DND-41 (cell line): ENCODE measurements around the gene FAM163B.
"Not testable (repeated sequence)": the region's sequence is repeated elsewhere in the genome, so short reads cannot be mapped to it uniquely, and the experiment has no call there.

ENCODE experiments used
- ATAC-seq: fragments of 200-7000 bp; cut with Tn5 transposase; 3 replicates; pipeline ENCODE4 v1.9.1; 2021; ENCODE audit warnings: low read depth; ENCODE audit not compliant: insufficient read depth
- DNase-seq: peaks from one replicate; pipeline ENCODE4 v3.0.0-alpha.2; 2020
- H2AFZ ChIP-seq: 2 replicates; pipeline ENCODE4 v1.6.0; 2012; ENCODE audit warnings: low read depth, low read length
- H3K27ac ChIP-seq: 2 replicates; pipeline ENCODE4 v1.5.1; 2012; ENCODE audit warnings: low read length, inconsistent platforms
- H3K27me3 ChIP-seq: fragments of 200-600 bp; sonication (generic); 2 replicates; pipeline ENCODE4 v1.6.0; 2012; ENCODE audit warnings: low read length, mild to moderate bottlenecking, inconsistent platforms; ENCODE audit not compliant: insufficient read depth, poor library complexity
- H3K36me3 ChIP-seq: 2 replicates; pipeline ENCODE4 v1.5.1; 2012; ENCODE audit warnings: low read length, inconsistent platforms; ENCODE audit not compliant: insufficient read depth
- H3K4me1 ChIP-seq: 2 replicates; pipeline ENCODE4 v1.5.1; 2012; ENCODE audit warnings: mild to moderate bottlenecking, low read length; ENCODE audit not compliant: insufficient read depth
- H3K4me2 ChIP-seq: 2 replicates; pipeline ENCODE4 v1.6.0; 2012; ENCODE audit warnings: mild to moderate bottlenecking, moderate library complexity, low read length, inconsistent platforms; ENCODE audit not compliant: insufficient read depth
- H3K4me3 ChIP-seq, 2 experiments: fragments of 200-600 bp in 1 of 2; shearing (Covaris generic) in 1 of 2; 2 replicates each; pipeline ENCODE4 v1.5.1; 2012 to 2016; ENCODE audit warnings: inconsistent platforms in 2 of 2, low read length in 2 of 2, mild to moderate bottlenecking in 2 of 2, low read depth in 1 of 2, moderate library complexity in 1 of 2
- H3K79me2 ChIP-seq: 2 replicates; pipeline ENCODE4 v1.6.0; 2012; ENCODE audit warnings: low read length, inconsistent platforms; ENCODE audit not compliant: insufficient read depth
- H3K9ac ChIP-seq: 2 replicates; pipeline ENCODE4 v1.6.0; 2012; ENCODE audit warnings: low read depth, mild to moderate bottlenecking, inconsistent platforms, low read length, moderate library complexity
- H3K9me3 ChIP-seq: 2 replicates; pipeline ENCODE4 v1.5.1; 2012; ENCODE audit warnings: low read length, moderate library complexity, mild to moderate bottlenecking, inconsistent platforms; ENCODE audit not compliant: insufficient read depth, severe bottlenecking
- H4K20me1 ChIP-seq: 2 replicates; pipeline ENCODE4 v1.6.0; 2012; ENCODE audit warnings: low read length; ENCODE audit not compliant: insufficient read depth
- CTCF ChIP-seq: IDR thresholded peaks from 2 replicates; pipeline ENCODE4 v1.5.1; 2012; ENCODE audit warnings: borderline replicate concordance, low read length, moderate library complexity, mild to moderate bottlenecking; ENCODE audit not compliant: poor library complexity, severe bottlenecking; ENCODE audit errors: extremely low read depth
- EZH2 ChIP-seq: IDR thresholded peaks from 3 replicates; pipeline ENCODE4 v1.6.1; 2012; ENCODE audit warnings: borderline replicate concordance, low read depth, mild to moderate bottlenecking, moderate library complexity, low read length, inconsistent platforms; ENCODE audit not compliant: severe bottlenecking

FAM163B gene

GRCh38 chr9:133629221-133630110 lies 20.3 kb upstream of the FAM163B start:
- no peaks in the 10 kb centered on the region; the same call in 1 of the 2 replicates for H4K20me1 ChIP-seq
- no peak overlapping the region for H3K9ac ChIP-seq
- no peak overlapping the region for H3K4me2 ChIP-seq
- ATAC-seq (no peak), DNase-seq (no peak)
- H3K79me2 ChIP-seq, result no peaks in the 10 kb centered on the region
- no peaks in the 10 kb centered on the region for H3K36me3 ChIP-seq
- TF ChIP-seq EZH2 (no peak), CTCF (no peak)
- no peaks in the 10 kb centered on the region for H3K27me3 ChIP-seq
- H2AFZ ChIP-seq, result no peak overlapping the region
- H3K27ac ChIP-seq, result no peak overlapping the region
- H3K4me1 ChIP-seq, result peaks cover 2% of the 10 kb centered on the region
- no peak overlapping the region for H3K4me3 ChIP-seq
- peaks cover 3% of the 10 kb centered on the region for H3K9me3 ChIP-seq

- H4K20me1 ChIP-seq, result no peaks in the 10 kb centered on the region; the same call in 1 of the 2 replicates
- ATAC-seq, result no peak
- no peaks in the 10 kb centered on the region; the same call in 1 of the 2 replicates for H3K4me1 ChIP-seq
- H3K4me3 ChIP-seq, result no peak overlapping the region
- H3K4me2 ChIP-seq, result no peak overlapping the region
- H3K9ac ChIP-seq, result no peak overlapping the region
- H3K27ac ChIP-seq, result no peak overlapping the region
- TF ChIP-seq CTCF, result no peak
- TF ChIP-seq EZH2, result no peak
- H3K9me3 ChIP-seq, result peaks cover 3% of the 10 kb centered on the region
- no peak for DNase-seq
- H3K36me3 ChIP-seq, result no peaks in the 10 kb centered on the region
- H3K27me3 ChIP-seq, result no peaks in the 10 kb centered on the region
- no peaks in the 10 kb centered on the region for H3K79me2 ChIP-seq
- no peak overlapping the region for H2AFZ ChIP-seq
Observed at GRCh38 chr9:133628766-133629165, 19.6 kb upstream of the FAM163B start.

- no peak overlapping the region for H3K4me3 ChIP-seq
- peaks cover 3% of the 10 kb centered on the region for H3K9me3 ChIP-seq
- no peak for DNase-seq
- ATAC-seq, result no peak
- H3K4me1 ChIP-seq, result no peaks in the 10 kb centered on the region
- no peaks in the 10 kb centered on the region for H3K36me3 ChIP-seq
- no peak overlapping the region for H2AFZ ChIP-seq
- H3K9ac ChIP-seq, result no peak overlapping the region
- no peak overlapping the region for H3K27ac ChIP-seq
- TF ChIP-seq CTCF, result no peak
- no peak for TF ChIP-seq EZH2
- H4K20me1 ChIP-seq, result no peaks in the 10 kb centered on the region
- H3K79me2 ChIP-seq, result no peaks in the 10 kb centered on the region
- H3K4me2 ChIP-seq, result no peak overlapping the region
- no peaks in the 10 kb centered on the region for H3K27me3 ChIP-seq
Observed at GRCh38 chr9:133627341-133627740, 18.2 kb upstream of the FAM163B start.

- not testable (repeated sequence) for H2AFZ ChIP-seq, H3K4me1 ChIP-seq, H3K4me2 ChIP-seq, H3K79me2 ChIP-seq, H4K20me1 ChIP-seq, H3K9ac ChIP-seq, H3K36me3 ChIP-seq, H3K27ac ChIP-seq, H3K27me3 ChIP-seq, H3K4me3 ChIP-seq, DNase-seq, ATAC-seq, H3K9me3 ChIP-seq
Observed at GRCh38 chr9:133626008-133626407, 16.8 kb upstream of the FAM163B start.
